Right atrium auricular region (tissue), 2 donors: ENCODE data around the gene MRPL32. TPM values are rescaled to one million over a fixed set of nuclear protein-coding genes. Genes with fewer than 3 reads are reported as not detected.

Experiments
- DNase-seq: peaks from one replicate; pipeline ENCODE4 v3.0.0-alpha.2; 2019; ENCODE audit warnings: low spot score
- H3K27ac ChIP-seq, 2 donors: fragments of 200-600 bp; sonication (generic); 1 replicate in 1 of 2; 2 replicates in 1 of 2; pipeline ENCODE4 v1.5.1; 2016 to 2019
- H3K27me3 ChIP-seq, 2 donors: fragments of 200-600 bp; sonication (generic); one replicate each; pipeline versions ENCODE4 v1.5.1 to v1.6.0; 2017 to 2019
- H3K36me3 ChIP-seq: fragments of 200-600 bp; sonication (generic); one replicate; pipeline ENCODE4 v1.5.1; 2016
- H3K4me1 ChIP-seq, 2 donors: fragments of 200-600 bp; sonication (generic); one replicate each; pipeline versions ENCODE4 v1.5.1 to v1.6.0; 2017 to 2019
- H3K4me3 ChIP-seq, 2 donors: fragments of 200-600 bp; sonication (generic); 1 replicate in 1 of 2; 2 replicates in 1 of 2; pipeline ENCODE4 v1.5.1; 2017 to 2019; ENCODE audit warnings: mild to moderate bottlenecking in 1 of 2, moderate library complexity in 1 of 2
- H3K9me3 ChIP-seq, 2 donors: fragments of 200-600 bp; sonication (generic); one replicate each; pipeline ENCODE4 v1.5.1; 2019
- CTCF ChIP-seq, 2 donors: fragments of 200-600 bp; sonication (generic); IDR thresholded peaks; one replicate each; pipeline ENCODE4 v1.5.1; 2019; ENCODE audit warnings: antibody characterized with exemption in 2 of 2
- total RNA-seq, 2 donors: library from RNA; depleted of rRNA; stranded (reverse); fragments of >200 nt; gene quantifications; one replicate each; pipeline ENCODE4 v1.1.0, GENCODE V29; 2016

The MRPL32 gene
- total RNA-seq, 2 donors from 2014 or later: 36.1 to 53.1 TPM

GRCh38 chr7:42980514-42980913 lies 48.3 kb downstream of the MRPL32 start:
- no peak overlapping the region for H3K4me3 ChIP-seq
- H3K4me1 ChIP-seq: no peaks in the 10 kb centered on the region

GRCh38 chr7:42981601-42982000 lies 49.4 kb downstream of the MRPL32 start:
- Histone ChIP-seq H3K4me3 (no peak overlapping the region), H3K36me3 (no peaks in the 10 kb centered on the region), H3K4me1 (no peaks in the 10 kb centered on the region), H3K27me3 (no peaks in the 10 kb centered on the region), H3K9me3 (peaks cover 0 to 11% of the 10 kb centered on the region in 2 donors), H3K27ac (no peak overlapping the region)
- TF ChIP-seq CTCF (IDR thresholded peaks at IDR 0.05): no peak
- DNase-seq: no peak

More at GRCh38 chr7:42980514-42980913, 48.3 kb downstream of the MRPL32 start:
- no peak for DNase-seq
- Histone ChIP-seq H3K27ac (no peak overlapping the region), H3K27me3 (no peaks in the 10 kb centered on the region), H3K9me3 (peaks cover 0 to 11% of the 10 kb centered on the region in 2 donors), H3K36me3 (no peaks in the 10 kb centered on the region)
- TF ChIP-seq CTCF (IDR thresholded peaks at IDR 0.05): no peak

- no peak for DNase-seq
- TF ChIP-seq CTCF (IDR thresholded peaks at IDR 0.05): no peak
- Histone ChIP-seq H3K27me3 (no peaks in the 10 kb centered on the region), H3K27ac (no peak overlapping the region), H3K9me3 (peaks cover 0 to 11% of the 10 kb centered on the region in 2 donors), H3K36me3 (no peaks in the 10 kb centered on the region), H3K4me1 (no peaks in the 10 kb centered on the region), H3K4me3 (no peak overlapping the region)
These were observed 50.5 kb downstream of the MRPL32 start for GRCh38 chr7:42982604-42983115.

- no peak overlapping the region for H3K4me3 ChIP-seq
- no peaks in the 10 kb centered on the region for H3K4me1 ChIP-seq
- peaks cover 0 to 11% of the 10 kb centered on the region in 2 donors for H3K9me3 ChIP-seq
- H3K27ac ChIP-seq: no peak overlapping the region
- H3K27me3 ChIP-seq: no peaks in the 10 kb centered on the region
- TF ChIP-seq CTCF (IDR thresholded peaks at IDR 0.05): no peak
- H3K36me3 ChIP-seq: no peaks in the 10 kb centered on the region
- DNase-seq: no peak
These were observed 52.0 kb downstream of the MRPL32 start for GRCh38 chr7:42984137-42984536.

GRCh38 chr7:42986213-42986612 lies 54.0 kb downstream of the MRPL32 start:
- H3K27me3 ChIP-seq: no peaks in the 10 kb centered on the region
- no peak overlapping the region for H3K27ac ChIP-seq
- peaks cover 0 to 11% of the 10 kb centered on the region in 2 donors for H3K9me3 ChIP-seq
- H3K36me3 ChIP-seq: no peaks in the 10 kb centered on the region
- H3K4me1 ChIP-seq: no peaks in the 10 kb centered on the region
- no peak for DNase-seq
- no peak for TF ChIP-seq CTCF (IDR thresholded peaks at IDR 0.05)
- H3K4me3 ChIP-seq: no peak overlapping the region

- TF ChIP-seq CTCF (IDR thresholded peaks at IDR 0.05): no peak
- Histone ChIP-seq H3K36me3 (no peaks in the 10 kb centered on the region), H3K4me3 (no peak overlapping the region), H3K27me3 (no peaks in the 10 kb centered on the region), H3K4me1 (no peaks in the 10 kb centered on the region), H3K9me3 (peaks cover 0 to 11% of the 10 kb centered on the region in 2 donors), H3K27ac (no peak overlapping the region)
- DNase-seq: no peak
These were observed 54.6 kb downstream of the MRPL32 start for GRCh38 chr7:42986781-42987248.
